Right lobe of liver (tissue), 6 donors: ENCODE results near the gene ESYT2. TPM values are rescaled to one million over a fixed set of nuclear protein-coding genes. Genes with fewer than 3 reads are reported as not detected.
"Not testable (repeated sequence)": the region's sequence is repeated elsewhere in the genome, so short reads cannot be mapped to it uniquely, and the experiment has no call there.

Experiments used
- ATAC-seq, 4 donors: fragments of 200-7000 bp; cut with Tn5 transposase; one replicate each; pipeline ENCODE4 v1.9.1; 2020; ENCODE audit warnings: mild to moderate bottlenecking in 4 of 4, moderate library complexity in 4 of 4
- DNase-seq, 3 donors: peaks; one replicate each; pipeline ENCODE4 v3.0.0-alpha.2; 2020
- H3K27ac ChIP-seq, 3 donors: fragments of 200-600 bp; one replicate each; pipeline ENCODE4 v1.8.0; 2022
- H3K27me3 ChIP-seq, 2 donors: fragments of 200-600 bp; one replicate each; pipeline ENCODE4 v1.8.0; 2022
- H3K36me3 ChIP-seq, 4 donors: fragments of 200-600 bp; sonication (generic) in 1 of 4; one replicate each; pipeline versions ENCODE4 v1.5.1 to v1.8.0; 2017 to 2022; ENCODE audit warnings: control low read depth in 1 of 4
- H3K4me1 ChIP-seq, 4 donors: fragments of 200-600 bp; sonication (generic) in 1 of 4; one replicate each; pipeline versions ENCODE4 v1.5.1 to v1.8.0; 2017 to 2022; ENCODE audit warnings: control low read depth in 1 of 4
- H3K4me3 ChIP-seq, 3 donors: fragments of 200-600 bp; one replicate each; pipeline ENCODE4 v1.8.0; 2022
- H3K9me3 ChIP-seq, 4 donors: fragments of 200-600 bp; sonication (generic) in 1 of 4; one replicate each; pipeline versions ENCODE4 v1.5.1 to v1.8.0; 2017 to 2022; ENCODE audit warnings: control low read depth in 1 of 4
- CTCF ChIP-seq, 4 donors: fragments of 200-600 bp in 3 of 4; fragments of 450-650 bp in 1 of 4; IDR thresholded peaks; one replicate each; pipeline versions ENCODE4 v1.5.1 to v1.8.0; 2016 to 2022; ENCODE audit warnings: antibody characterized with exemption in 4 of 4, mild to moderate bottlenecking in 2 of 4
- POLR2A ChIP-seq: fragments of 450-650 bp; IDR thresholded peaks from one replicate; pipeline ENCODE4 v1.6.1; 2017; ENCODE audit warnings: antibody characterized with exemption, mild to moderate bottlenecking
- WGBS: methylation state at CpG from one replicate; pipeline ENCODE4 v1.1.6; 2018; ENCODE audit warnings: low coverage, low lambda C conversion rate; ENCODE audit not compliant: insufficient coverage; ENCODE audit errors: missing lambda C conversion rate; 5-methylcytosine and 5-hydroxymethylcytosine counted together
- intact Hi-C, 2 donors: fragments of 100-400 bp; cut with DNase I; formaldehyde crosslinking; loops; one replicate each; pipeline versions ENCODE4 v1.11.2 to v1.14.1; 2022
- total RNA-seq, 6 experiments: library from RNA; depleted of rRNA in 2 of 6; stranded (reverse); fragments of >200 nt in 2 of 6; fragmentation: NEBNext Ultra II Directional in 3 of 6; extraction: Animal tissue kit (Norgen Biotek cat#: 25700) in 3 of 6; gene quantifications; one replicate each; pipeline versions ENCODE4 v1.1.0 to v1.2.4, GENCODE V29; 2016 to 2023
- donor health status: DM: no; HTN: yes; CAD: no.
- donor health status: DM: no; HTN: no; CAD: no.
- donor health status: DM: no; HTN: no; CAD: no.
- donor health status: DM: no; HTN: yes; CAD: no.
- donor health status: DM: no; HTN: yes; CAD: no.

ESYT2 gene
- total RNA-seq, 6 experiments from 2014 or later, result 19.7 to 28.7 (median 24.2) TPM

GRCh38 chr7:158705234-158705850 is 124.0 kb downstream of the ESYT2 start:
- Histone ChIP-seq H3K4me1 (no peaks in the 10 kb centered on the region), H3K27me3 (no peaks in the 10 kb centered on the region), H3K36me3 (no peaks in the 10 kb centered on the region), H3K27ac (peak overlapping the region; percentile 59 to 87 (median 68)), H3K4me3 (peak overlapping the region; percentile 80 to 97 (median 93)), H3K9me3 (peaks cover 0 to 7% (median 0%) of the 10 kb centered on the region in 4 donors)
- WGBS, result 12% methylated on average over 10 of the region's 22 CpGs
- no peak for DNase-seq
- ATAC-seq, result no peak
- intact Hi-C loops, result loop anchor here in 1 of 2 donors (5.0 kb wide), 1 partner anchor 122 kb away; the partner anchor contains the start of gene ESYT2
- no peak for TF ChIP-seq POLR2A
- TF ChIP-seq CTCF (IDR thresholded peaks at IDR 0.05), result no peak

GRCh38 chr7:158704524-158705233 is 124.6 kb downstream of the ESYT2 start, which contains the start of gene NCAPG2:
Gene NCAPG2 (minus strand): TSS chr7:158704804. CDS start chr7:158701899, 2,905 bp downstream.
- ATAC-seq, result peak; percentile 98 to 99 (median 99)
- intact Hi-C loops, result loop anchor here in 1 of 2 donors (5.0 kb wide), 1 partner anchor 123 kb away; the partner anchor contains the start of gene ESYT2
- H3K9me3 ChIP-seq, result peaks cover 0 to 7% (median 0%) of the 10 kb centered on the region in 4 donors
- WGBS, result 2% methylated on average over 30 of the region's 78 CpGs
- peak within 1 kb of the TSS; percentile 80 to 97 (median 93) for H3K4me3 ChIP-seq
- H3K36me3 ChIP-seq, result no peaks in the 10 kb centered on the region
- peak; percentile 93 for TF ChIP-seq POLR2A
- TF ChIP-seq CTCF (IDR thresholded peaks at IDR 0.05), result peak; percentile 17 to 73 (median 26)
- peak within 1 kb of the TSS; percentile 59 to 87 (median 68) for H3K27ac ChIP-seq
- no peaks in the 10 kb centered on the region for H3K4me1 ChIP-seq
- no peaks in the 10 kb centered on the region for H3K27me3 ChIP-seq
- DNase-seq, result peak; percentile 99 to 100 (median 100)

- intact Hi-C loops, result not testable (repeated sequence)
Measured at GRCh38 chr7:158703679-158704523, 125.4 kb downstream of the ESYT2 start.

GRCh38 chr7:158702944-158703343 is 126.4 kb downstream of the ESYT2 start:
- intact Hi-C loops, result no loop called here
- no peaks in the 10 kb centered on the region for H3K4me1 ChIP-seq
- no peak for TF ChIP-seq CTCF (IDR thresholded peaks at IDR 0.05)
- no peak for TF ChIP-seq POLR2A
- ATAC-seq (no peak), DNase-seq (no peak)
- peaks cover 0 to 4% (median 0%) of the 10 kb centered on the region in 4 donors for H3K9me3 ChIP-seq
- H3K27ac ChIP-seq, result no peak overlapping the region
- H3K4me3 ChIP-seq, result no peak overlapping the region
- WGBS, result 47% methylated on average over 3 of the region's 3 CpGs
- H3K36me3 ChIP-seq, result no peaks in the 10 kb centered on the region
- no peaks in the 10 kb centered on the region for H3K27me3 ChIP-seq

More at GRCh38 chr7:158703679-158704523, 125.4 kb downstream of the ESYT2 start:
- not testable (repeated sequence) for H3K4me1 ChIP-seq, H3K27me3 ChIP-seq, ATAC-seq, DNase-seq, H3K9me3 ChIP-seq, H3K36me3 ChIP-seq
- Histone ChIP-seq H3K27ac (peak overlapping the region in 1 of 3 donors; percentile 43), H3K4me3 (peak overlapping the region; percentile 80 to 97 (median 93))
- 13% methylated on average over 12 of the region's 23 CpGs for WGBS
